Measurements from ENCODE around the gene NFKB2. TPM values are rescaled to one million over a fixed set of nuclear protein-coding genes. Genes with fewer than 3 reads are reported as not detected.

NFKB2 gene
- total RNA-seq (ENCODE audit: low replicate concordance): 9.0 and 16.2 TPM in 2 replicates

DNA sequence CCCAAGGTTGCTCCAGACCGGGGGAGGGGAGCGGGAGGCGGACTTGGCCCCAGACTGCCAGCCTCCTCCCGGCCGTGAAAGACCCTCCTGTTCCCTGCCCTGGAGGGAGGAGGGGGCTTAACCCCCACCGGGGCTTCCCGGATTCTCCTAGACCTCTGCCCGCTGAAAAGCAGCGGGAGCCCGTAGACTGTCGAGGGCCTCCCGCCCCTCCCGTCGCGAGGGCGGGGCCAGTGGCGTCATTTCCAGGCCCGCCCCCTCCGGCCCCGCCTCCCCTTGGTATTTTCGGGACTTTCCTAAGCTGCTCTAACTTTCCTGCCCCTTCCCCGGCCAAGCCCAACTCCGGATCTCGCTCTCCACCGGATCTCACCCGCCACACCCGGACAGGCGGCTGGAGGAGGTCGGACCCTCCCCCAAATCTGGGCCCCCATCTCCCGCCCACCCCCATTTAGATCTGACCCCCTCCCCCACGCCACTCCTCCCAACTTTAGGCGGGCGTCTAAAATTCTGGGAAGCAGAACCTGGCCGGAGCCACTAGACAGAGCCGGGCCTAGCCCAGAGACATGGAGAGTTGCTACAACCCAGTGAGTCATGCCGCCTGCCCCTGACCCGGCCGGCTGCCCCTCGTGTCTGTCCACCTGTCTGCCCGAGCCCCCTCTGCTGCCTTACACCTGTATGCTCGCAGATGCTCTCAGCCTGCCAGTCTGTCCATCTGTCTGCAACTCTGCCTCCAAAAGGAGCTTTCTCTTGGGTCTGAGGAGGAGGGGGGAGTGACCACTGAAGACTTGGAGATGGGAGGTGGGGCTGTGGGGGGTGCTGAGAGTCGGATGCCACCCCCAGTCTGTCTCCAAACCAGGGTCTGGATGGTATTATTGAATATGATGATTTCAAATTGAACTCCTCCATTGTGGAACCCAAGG lies at the start of gene NFKB2:
Gene NFKB2, plus strand, starts transcription at position 306 of the 917 bp plus-strand sequence. Its CDS starts 255 bp downstream, at position 561.
- peak; percentile 87 for DNase-seq (ENCODE audit: low read depth)
- TF ChIP-seq, protein P1, sequence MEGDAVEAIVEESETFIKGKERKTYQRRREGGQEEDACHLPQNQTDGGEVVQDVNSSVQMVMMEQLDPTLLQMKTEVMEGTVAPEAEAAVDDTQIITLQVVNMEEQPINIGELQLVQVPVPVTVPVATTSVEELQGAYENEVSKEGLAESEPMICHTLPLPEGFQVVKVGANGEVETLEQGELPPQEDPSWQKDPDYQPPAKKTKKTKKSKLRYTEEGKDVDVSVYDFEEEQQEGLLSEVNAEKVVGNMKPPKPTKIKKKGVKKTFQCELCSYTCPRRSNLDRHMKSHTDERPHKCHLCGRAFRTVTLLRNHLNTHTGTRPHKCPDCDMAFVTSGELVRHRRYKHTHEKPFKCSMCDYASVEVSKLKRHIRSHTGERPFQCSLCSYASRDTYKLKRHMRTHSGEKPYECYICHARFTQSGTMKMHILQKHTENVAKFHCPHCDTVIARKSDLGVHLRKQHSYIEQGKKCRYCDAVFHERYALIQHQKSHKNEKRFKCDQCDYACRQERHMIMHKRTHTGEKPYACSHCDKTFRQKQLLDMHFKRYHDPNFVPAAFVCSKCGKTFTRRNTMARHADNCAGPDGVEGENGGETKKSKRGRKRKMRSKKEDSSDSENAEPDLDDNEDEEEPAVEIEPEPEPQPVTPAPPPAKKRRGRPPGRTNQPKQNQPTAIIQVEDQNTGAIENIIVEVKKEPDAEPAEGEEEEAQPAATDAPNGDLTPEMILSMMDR (IDR thresholded peaks at IDR 0.05; ENCODE audit: insufficient read depth, low read length): no peak
- H3K4me3 ChIP-seq (ENCODE audit: low read depth, low read length): peak within 1 kb of the TSS; percentile 85

DNA sequence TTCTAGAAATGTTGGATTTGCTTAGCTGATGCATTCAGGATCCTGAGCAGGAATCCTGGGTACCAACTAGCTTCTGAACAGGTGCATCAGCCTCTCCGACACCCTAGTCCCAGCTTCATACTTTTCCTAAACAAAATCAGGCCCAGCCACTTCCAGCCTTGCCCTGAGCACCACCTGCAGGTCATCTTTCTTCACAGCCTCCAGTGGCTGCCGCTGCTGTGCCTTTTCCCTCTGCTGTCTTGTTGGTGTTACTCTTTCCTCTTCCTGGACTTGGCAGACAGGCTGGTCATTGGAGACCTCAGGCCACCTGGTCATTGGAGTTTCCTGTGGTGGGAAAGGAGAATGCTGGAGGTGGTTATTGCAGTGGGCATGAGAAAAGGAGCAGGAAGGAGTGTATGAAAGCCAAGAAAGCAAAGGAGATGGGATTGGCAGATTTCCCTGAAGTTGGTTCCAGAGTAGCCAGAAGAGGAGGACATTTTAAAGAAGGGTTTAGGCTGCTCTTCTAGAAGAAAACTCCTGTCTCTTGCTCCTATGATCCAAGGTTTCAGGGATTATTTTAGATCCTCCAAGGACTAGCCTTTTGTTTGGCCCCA lies 48.2 kb upstream of the NFKB2 start:
- DNase-seq (ENCODE audit: low read depth): peak; percentile 57
- TF ChIP-seq, protein P1 (IDR thresholded peaks at IDR 0.05; ENCODE audit: insufficient read depth, low read length): peak; percentile 63
- H3K4me3 ChIP-seq (ENCODE audit: low read depth, low read length): no peak overlapping the region

DNA sequence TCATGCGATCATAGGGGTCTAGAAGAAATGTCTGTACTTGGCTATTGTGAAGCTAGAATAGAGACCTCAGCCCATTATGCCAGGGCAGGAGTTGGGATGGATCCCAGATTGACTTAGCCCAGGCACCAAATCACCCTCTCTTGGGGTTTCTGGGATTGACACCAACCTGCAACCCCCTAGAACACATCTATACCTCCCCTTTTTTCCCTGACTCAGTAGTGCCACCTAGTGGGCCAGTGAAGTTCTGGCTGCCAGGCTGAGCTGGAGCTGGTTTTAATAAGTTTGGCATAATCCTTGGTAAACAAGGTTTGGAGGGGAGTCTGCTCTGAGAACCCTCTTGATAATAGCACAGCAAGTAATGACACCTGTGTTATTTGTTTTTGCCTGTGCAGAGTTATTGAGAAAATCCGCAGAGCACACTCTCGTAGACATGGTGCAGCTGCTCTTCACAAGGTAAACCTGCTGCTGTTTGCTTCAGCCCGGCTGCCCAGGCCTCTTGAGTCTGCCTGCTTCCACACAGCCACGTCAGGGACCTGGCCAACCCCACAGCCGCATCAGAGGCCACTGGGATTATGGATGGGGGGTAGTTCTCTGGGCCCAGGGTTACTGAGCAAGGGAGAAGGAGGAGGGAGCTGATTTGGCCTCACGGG lies 43.3 kb upstream of the NFKB2 start:
- no peak overlapping the region for H3K4me3 ChIP-seq (ENCODE audit: low read depth, low read length)
- TF ChIP-seq, protein P1 (IDR thresholded peaks at IDR 0.05; ENCODE audit: insufficient read depth, low read length): peak; percentile 94
- DNase-seq (ENCODE audit: low read depth): peak; percentile 68

DNA sequence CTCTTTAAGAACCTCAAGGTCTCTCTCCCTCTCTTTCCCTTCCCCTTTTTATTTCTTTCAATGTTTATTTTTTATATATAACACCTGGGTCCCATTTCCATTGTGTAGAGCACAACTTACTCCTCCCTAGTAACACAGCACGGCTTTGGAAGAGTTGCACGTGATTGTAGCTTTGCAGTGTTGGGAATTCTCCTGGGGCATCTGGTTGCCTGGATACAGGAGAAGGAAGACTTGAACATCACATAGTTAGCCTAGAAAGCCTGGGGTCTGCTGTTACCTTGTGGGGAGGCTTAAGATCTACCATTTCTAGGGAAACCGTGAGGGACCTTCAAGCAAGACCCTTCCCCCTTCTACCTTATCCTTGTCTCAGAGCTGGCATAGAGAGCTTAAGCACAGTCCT lies 41.1 kb upstream of the NFKB2 start:
- TF ChIP-seq, protein P1 (IDR thresholded peaks at IDR 0.05; ENCODE audit: insufficient read depth, low read length): no peak

DNA sequence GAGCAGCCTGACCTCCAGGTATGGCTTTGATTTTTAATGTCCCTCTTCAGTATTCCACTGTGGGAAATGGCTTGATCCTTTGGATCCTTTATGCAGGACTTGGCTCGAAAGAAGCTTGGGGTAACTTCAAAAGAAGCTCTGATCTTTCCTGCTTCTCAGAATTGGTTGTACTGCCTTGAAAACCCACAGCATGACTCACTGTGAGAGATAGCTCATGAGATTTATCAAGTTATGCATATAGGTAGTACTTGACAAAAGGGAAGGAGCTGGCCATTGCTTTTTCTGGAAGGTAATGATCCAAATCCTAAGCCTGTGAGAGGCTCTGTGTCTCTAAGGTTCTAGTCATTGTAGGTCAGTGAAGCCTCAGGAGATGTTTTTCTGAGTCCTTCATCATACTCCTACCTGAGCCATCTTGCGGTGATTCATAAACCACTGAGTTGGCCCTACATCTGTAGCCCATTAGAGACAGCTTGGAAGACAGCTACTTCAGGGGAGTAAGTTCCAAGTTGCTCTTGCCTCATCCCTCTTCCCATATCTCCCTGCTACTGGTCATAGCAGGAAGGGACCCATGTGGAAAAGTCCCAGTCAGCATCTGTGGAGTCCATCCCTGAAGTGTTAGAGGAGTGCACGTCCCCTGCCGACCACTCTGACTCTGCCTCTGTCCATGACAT lies 36.7 kb upstream of the NFKB2 start:
- DNase-seq (ENCODE audit: low read depth): peak; percentile 20
- no peak overlapping the region for H3K4me3 ChIP-seq (ENCODE audit: low read depth, low read length)
- TF ChIP-seq, protein P1 (IDR thresholded peaks at IDR 0.05; ENCODE audit: insufficient read depth, low read length): no peak

More for the DNA sequence above, 41.1 kb upstream of the NFKB2 start:
- no peak for DNase-seq (ENCODE audit: low read depth)
- no peak overlapping the region for H3K4me3 ChIP-seq (ENCODE audit: low read depth, low read length)

DNA sequence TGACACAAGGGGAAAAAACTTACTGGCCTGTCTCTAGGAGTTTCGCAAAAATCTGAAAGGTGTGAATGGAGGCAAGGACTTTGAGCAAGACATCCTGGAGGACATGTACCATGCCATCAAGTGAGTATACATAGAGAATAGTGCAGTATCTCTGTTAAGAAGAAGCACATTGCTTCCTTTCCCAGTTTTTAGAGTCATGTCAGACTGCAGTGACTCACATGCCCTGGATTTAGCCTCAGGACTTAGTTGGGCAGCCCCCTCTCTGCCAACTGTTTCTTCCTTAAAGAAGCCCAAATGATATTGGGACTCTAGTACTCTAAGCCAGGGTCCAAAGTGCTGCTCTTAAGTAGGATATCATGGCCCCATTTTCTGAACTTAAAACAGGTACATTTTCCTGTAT lies 28.1 kb upstream of the NFKB2 start:
- H3K4me3 ChIP-seq (ENCODE audit: low read depth, low read length): no peak overlapping the region
- DNase-seq (ENCODE audit: low read depth): no peak
- TF ChIP-seq, protein P1 (IDR thresholded peaks at IDR 0.05; ENCODE audit: insufficient read depth, low read length): no peak
